ENCODE data around the gene MAT1A.
"Not testable (repeated sequence)": the region's sequence is repeated elsewhere in the genome, so short reads cannot be mapped to it uniquely, and the experiment has no call there.

The MAT1A gene

GRCh38 chr10:80261316-80262030, 28.0 kb downstream of the MAT1A start:
- intact Hi-C loops (cut with DNase I; ENCODE audit: low total_unique reads) = no loop called here
- Histone ChIP-seq H3K27me3 (peaks cover 0 to 14% of the 10 kb centered on the region in 2 donors), H3K4me3 (no peak overlapping the region), H3K27ac (no peak overlapping the region), H3K36me3 (no peaks in the 10 kb centered on the region), H3K4me1 (no peaks in the 10 kb centered on the region), H3K9me3 (no peaks in the 10 kb centered on the region)
- no peak for TF ChIP-seq CTCF (IDR thresholded peaks at IDR 0.05)
- no peak for DNase-seq

GRCh38 chr10:80260295-80261243, 28.9 kb downstream of the MAT1A start:
- no peak overlapping the region for H3K4me3 ChIP-seq
- DNase-seq = no peak
- intact Hi-C loops (cut with DNase I; ENCODE audit: low total_unique reads) = no loop called here
- TF ChIP-seq CTCF (IDR thresholded peaks at IDR 0.05) = peak; percentile 51 to 65
- no peak overlapping the region for H3K27ac ChIP-seq
- H3K9me3 ChIP-seq = no peaks in the 10 kb centered on the region
- peaks cover 0 to 14% of the 10 kb centered on the region in 2 donors for H3K27me3 ChIP-seq
- no peaks in the 10 kb centered on the region for H3K36me3 ChIP-seq
- no peaks in the 10 kb centered on the region for H3K4me1 ChIP-seq

- Histone ChIP-seq H3K4me1 (no peaks in the 10 kb centered on the region), H3K36me3 (no peaks in the 10 kb centered on the region), H3K27me3 (peaks cover 0 to 14% of the 10 kb centered on the region in 2 donors), H3K4me3 (no peak overlapping the region), H3K27ac (no peak overlapping the region), H3K9me3 (no peaks in the 10 kb centered on the region)
- intact Hi-C loops (cut with DNase I; ENCODE audit: low total_unique reads) = no loop called here
- no peak for TF ChIP-seq CTCF (IDR thresholded peaks at IDR 0.05)
- no peak for DNase-seq
Observed at GRCh38 chr10:80259405-80259871, 30.0 kb downstream of the MAT1A start.

GRCh38 chr10:80256798-80257197, 32.7 kb downstream of the MAT1A start:
- intact Hi-C loops (cut with DNase I; ENCODE audit: low total_unique reads); H3K9me3 ChIP-seq; H3K36me3 ChIP-seq; H3K27ac ChIP-seq; H3K4me1 ChIP-seq; DNase-seq; H3K4me3 ChIP-seq: not testable (repeated sequence)
- H3K27me3 ChIP-seq = peaks cover 0 to 14% of the 10 kb centered on the region in 2 donors

GRCh38 chr10:80254726-80255125, 34.7 kb downstream of the MAT1A start:
- H3K9me3 ChIP-seq; H3K4me1 ChIP-seq; H3K27ac ChIP-seq; DNase-seq; H3K27me3 ChIP-seq; H3K4me3 ChIP-seq; H3K36me3 ChIP-seq; intact Hi-C loops (cut with DNase I; ENCODE audit: low total_unique reads): not testable (repeated sequence)

- intact Hi-C loops (cut with DNase I; ENCODE audit: low total_unique reads); H3K9me3 ChIP-seq; H3K4me3 ChIP-seq; H3K27ac ChIP-seq; H3K27me3 ChIP-seq; H3K4me1 ChIP-seq; DNase-seq; H3K36me3 ChIP-seq: not testable (repeated sequence)
Observed at GRCh38 chr10:80253963-80254271, 35.5 kb downstream of the MAT1A start.
